Measurements from ENCODE around the gene PLXNB2.

Gene PLXNB2

GRCh38 chr22:50310949-50311444 lies 3.6 kb upstream of the PLXNB2 start:
- no peak for DNase-seq

GRCh38 chr22:50310031-50310722 lies 2.7 kb upstream of the PLXNB2 start:
- DNase-seq: no peak

GRCh38 chr22:50309601-50309991 lies 2.1 kb upstream of the PLXNB2 start:
- no peak for DNase-seq

- DNase-seq: no peak
Measured at GRCh38 chr22:50308986-50309600, 1.6 kb upstream of the PLXNB2 start.

- DNase-seq: no peak
Measured at GRCh38 chr22:50308597-50308935, 1.1 kb upstream of the PLXNB2 start.

- DNase-seq: no peak
Measured at GRCh38 chr22:50307890-50308596, 597 bp upstream of the PLXNB2 start.

- DNase-seq: no peak
Measured at GRCh38 chr22:50305923-50306566, 1.4 kb downstream of the PLXNB2 start.

GRCh38 chr22:50305393-50305922 lies 2.0 kb downstream of the PLXNB2 start:
- no peak for DNase-seq

- DNase-seq: no peak
Measured at GRCh38 chr22:50304528-50305392, 2.7 kb downstream of the PLXNB2 start.

- no peak for DNase-seq
Measured at GRCh38 chr22:50303848-50304527, 3.5 kb downstream of the PLXNB2 start.

- no peak for DNase-seq
Measured at GRCh38 chr22:50303515-50303847, 4.0 kb downstream of the PLXNB2 start.

- DNase-seq: no peak
Measured at GRCh38 chr22:50302564-50302963, 4.9 kb downstream of the PLXNB2 start.

- no peak for DNase-seq
Measured at GRCh38 chr22:50302041-50302541, 5.4 kb downstream of the PLXNB2 start.

- no peak for DNase-seq
Measured at GRCh38 chr22:50301581-50301991, 5.9 kb downstream of the PLXNB2 start.

GRCh38 chr22:50300620-50301257 lies 6.7 kb downstream of the PLXNB2 start:
- DNase-seq: no peak

GRCh38 chr22:50299785-50300619 lies 7.4 kb downstream of the PLXNB2 start:
- no peak for DNase-seq

GRCh38 chr22:50298937-50299784 lies 8.3 kb downstream of the PLXNB2 start:
- no peak for DNase-seq

GRCh38 chr22:50298266-50298637 lies 9.2 kb downstream of the PLXNB2 start:
- no peak for DNase-seq
